DOHH2 (cell line): ENCODE data around the gene NATD1.

ENCODE experiments used
- EZH2phosphoT487 ChIP-seq: fragments of 200-600 bp; sonication (generic); IDR thresholded peaks from 2 replicates; pipeline ENCODE4 v1.6.1; 2017; ENCODE audit warnings: borderline replicate concordance, mild to moderate bottlenecking, antibody characterized with exemption, low read length, moderate library complexity, mixed read lengths
- TF ChIP-seq, protein P1 (sequence below): fragments of 200-600 bp; sonication (generic); IDR thresholded peaks from one replicate; pipeline ENCODE4 v1.5.1; 2014; ENCODE audit warnings: antibody characterized with exemption, mild to moderate bottlenecking, low read depth, low read length; ENCODE audit not compliant: poor library complexity, severe bottlenecking

DNA sequence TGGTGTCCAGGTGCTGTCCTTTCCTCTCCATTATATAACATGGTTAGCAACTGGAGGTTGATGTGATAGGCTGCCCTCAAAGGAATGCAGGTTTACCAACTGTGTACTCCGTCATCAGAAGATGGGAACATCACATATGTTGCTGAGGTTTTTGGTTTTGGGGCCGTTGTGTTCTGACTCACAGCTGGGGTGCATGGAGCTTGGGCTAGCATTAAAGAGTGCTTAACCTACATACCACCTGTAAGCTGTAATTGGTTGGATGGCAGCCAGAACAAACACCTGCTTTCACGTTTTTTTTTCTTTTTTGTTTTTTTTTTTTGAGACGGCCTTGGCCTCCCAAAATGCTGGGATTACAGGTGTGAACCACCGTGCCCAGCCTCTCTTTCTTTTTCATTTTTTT, 60.2 kb downstream of the NATD1 start:
- TF ChIP-seq, protein P1, sequence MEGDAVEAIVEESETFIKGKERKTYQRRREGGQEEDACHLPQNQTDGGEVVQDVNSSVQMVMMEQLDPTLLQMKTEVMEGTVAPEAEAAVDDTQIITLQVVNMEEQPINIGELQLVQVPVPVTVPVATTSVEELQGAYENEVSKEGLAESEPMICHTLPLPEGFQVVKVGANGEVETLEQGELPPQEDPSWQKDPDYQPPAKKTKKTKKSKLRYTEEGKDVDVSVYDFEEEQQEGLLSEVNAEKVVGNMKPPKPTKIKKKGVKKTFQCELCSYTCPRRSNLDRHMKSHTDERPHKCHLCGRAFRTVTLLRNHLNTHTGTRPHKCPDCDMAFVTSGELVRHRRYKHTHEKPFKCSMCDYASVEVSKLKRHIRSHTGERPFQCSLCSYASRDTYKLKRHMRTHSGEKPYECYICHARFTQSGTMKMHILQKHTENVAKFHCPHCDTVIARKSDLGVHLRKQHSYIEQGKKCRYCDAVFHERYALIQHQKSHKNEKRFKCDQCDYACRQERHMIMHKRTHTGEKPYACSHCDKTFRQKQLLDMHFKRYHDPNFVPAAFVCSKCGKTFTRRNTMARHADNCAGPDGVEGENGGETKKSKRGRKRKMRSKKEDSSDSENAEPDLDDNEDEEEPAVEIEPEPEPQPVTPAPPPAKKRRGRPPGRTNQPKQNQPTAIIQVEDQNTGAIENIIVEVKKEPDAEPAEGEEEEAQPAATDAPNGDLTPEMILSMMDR: no peak
- no peak for TF ChIP-seq EZH2phosphoT487
